MM.1S (cell line): ENCODE data around the gene PIK3R4.

ENCODE experiments used
- DNase-seq: peaks from one replicate; pipeline ENCODE4 v3.0.0-alpha.2; 2015
- H2AFZ ChIP-seq: fragments of 300-600 bp; sonication (generic); 2 replicates; pipeline ENCODE4 v1.6.0; 2016; ENCODE audit warnings: antibody characterized with exemption, low read length
- H3F3A ChIP-seq: fragments of 300-600 bp; sonication (generic); 2 replicates; pipeline ENCODE4 v1.6.1; 2016; ENCODE audit warnings: mild to moderate bottlenecking, antibody characterized with exemption, low read length, moderate library complexity, mixed read lengths; ENCODE audit not compliant: insufficient read depth
- H3K27ac ChIP-seq: fragments of 300-600 bp; sonication (generic); 2 replicates; pipeline ENCODE4 v1.5.1; 2016; ENCODE audit warnings: mild to moderate bottlenecking, low read length
- H3K27me3 ChIP-seq: fragments of 300-600 bp; sonication (generic); replicated peaks from 2 replicates; pipeline ENCODE4 v1.6.0; 2016; ENCODE audit warnings: low read length; ENCODE audit not compliant: insufficient read depth
- H3K36me3 ChIP-seq: fragments of 300-600 bp; sonication (generic); replicated peaks from 2 replicates; pipeline ENCODE4 v1.6.1; 2016; ENCODE audit warnings: mild to moderate bottlenecking, low read length, mixed read lengths; ENCODE audit not compliant: insufficient read depth
- H3K4me1 ChIP-seq: fragments of 300-600 bp; sonication (generic); 2 replicates; pipeline ENCODE4 v1.6.1; 2016; ENCODE audit warnings: low read length, mixed read lengths
- H3K4me2 ChIP-seq: fragments of 300-600 bp; sonication (generic); 2 replicates; pipeline ENCODE4 v1.6.0; 2016; ENCODE audit warnings: low read depth, low read length
- H3K4me3 ChIP-seq: fragments of 300-600 bp; sonication (generic); 2 replicates; pipeline ENCODE4 v1.5.1; 2016; ENCODE audit warnings: low read length, mixed read lengths
- H3K79me2 ChIP-seq: fragments of 300-600 bp; sonication (generic); 2 replicates; pipeline ENCODE4 v1.6.1; 2016; ENCODE audit warnings: mixed run types, low read length, mixed read lengths
- H3K9ac ChIP-seq: fragments of 300-600 bp; sonication (generic); 2 replicates; pipeline ENCODE4 v1.6.1; 2016; ENCODE audit warnings: low read length, mixed read lengths
- H3K9me2 ChIP-seq: fragments of 300-600 bp; sonication (generic); replicated peaks from 2 replicates; pipeline ENCODE4 v1.6.1; 2016; ENCODE audit warnings: mild to moderate bottlenecking, low read length, mixed read lengths; ENCODE audit not compliant: insufficient read depth
- H3K9me3 ChIP-seq: fragments of 300-600 bp; sonication (generic); replicated peaks from 2 replicates; pipeline ENCODE4 v1.6.1; 2016; ENCODE audit warnings: mild to moderate bottlenecking, low read length, mixed read lengths; ENCODE audit not compliant: insufficient read depth
- H4K20me1 ChIP-seq: fragments of 300-600 bp; sonication (generic); 2 replicates; pipeline ENCODE4 v1.6.1; 2016; ENCODE audit warnings: mild to moderate bottlenecking, low read length, moderate library complexity, mixed read lengths; ENCODE audit not compliant: insufficient read depth
- CTCF ChIP-seq: fragments of 300-600 bp; sonication (generic); IDR thresholded peaks from 2 replicates; pipeline ENCODE4 v1.5.1; 2016; ENCODE audit warnings: antibody characterized with exemption, low read length, mixed read lengths
- EZH2 ChIP-seq: fragments of 300-600 bp; sonication (generic); optimal IDR thresholded peaks from 2 replicates; pipeline ENCODE3; 2017; ENCODE audit warnings: low read depth, mild to moderate bottlenecking, antibody characterized with exemption, low read length, mixed read lengths
- EZH2phosphoT487 ChIP-seq: fragments of 300-600 bp; sonication (generic); IDR thresholded peaks from 2 replicates; pipeline ENCODE4 v1.6.1; 2018; ENCODE audit warnings: antibody characterized with exemption, low read length

The PIK3R4 gene

DNA sequence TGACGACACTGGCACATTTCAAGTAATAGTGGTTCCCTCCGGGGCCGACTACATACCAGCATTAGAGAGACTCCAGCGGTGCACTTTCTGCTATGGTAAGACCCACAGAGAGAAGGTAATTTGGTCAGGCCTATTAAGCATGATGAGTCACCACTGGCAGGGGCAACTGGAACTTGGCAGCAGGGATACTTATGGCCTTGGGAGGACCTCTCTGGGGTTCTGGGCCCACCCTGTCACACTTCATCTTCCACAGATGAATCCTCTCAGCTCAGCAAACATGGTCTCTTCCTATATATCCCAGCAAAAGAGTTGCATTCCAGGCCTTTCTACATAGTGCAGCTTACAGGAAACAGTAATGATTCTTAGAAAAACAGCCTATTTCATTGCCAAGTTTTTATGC is 88.0 kb downstream of the PIK3R4 start:
- Histone ChIP-seq H3F3A (no peaks in the 10 kb centered on the region), H3K4me1 (no peaks in the 10 kb centered on the region), H2AFZ (no peak overlapping the region), H3K36me3 (no peaks in the 10 kb centered on the region), H3K27me3 (no peaks in the 10 kb centered on the region), H3K9ac (no peak overlapping the region), H3K4me2 (no peak overlapping the region), H3K27ac (no peak overlapping the region), H4K20me1 (no peaks in the 10 kb centered on the region), H3K79me2 (no peaks in the 10 kb centered on the region), H3K9me3 (no peaks in the 10 kb centered on the region), H3K4me3 (no peak overlapping the region), H3K9me2 (no peaks in the 10 kb centered on the region)
- TF ChIP-seq CTCF (no peak), EZH2phosphoT487 (no peak), EZH2 (no peak)
- DNase-seq: no peak

GRCh38 chr3:130656627-130657026 is 90.0 kb downstream of the PIK3R4 start:
- Histone ChIP-seq H2AFZ (no peak overlapping the region), H3K79me2 (no peaks in the 10 kb centered on the region), H3K9ac (no peak overlapping the region), H3K27ac (no peak overlapping the region), H3K4me2 (no peak overlapping the region), H3K36me3 (no peaks in the 10 kb centered on the region), H3K9me2 (no peaks in the 10 kb centered on the region), H3K4me1 (no peaks in the 10 kb centered on the region), H3K4me3 (no peak overlapping the region), H3F3A (no peaks in the 10 kb centered on the region), H3K27me3 (no peaks in the 10 kb centered on the region), H4K20me1 (no peaks in the 10 kb centered on the region), H3K9me3 (no peaks in the 10 kb centered on the region)
- no peak for TF ChIP-seq EZH2
- no peak for TF ChIP-seq CTCF
- no peak for TF ChIP-seq EZH2phosphoT487
- no peak for DNase-seq

GRCh38 chr3:130654921-130655320 is 91.7 kb downstream of the PIK3R4 start:
- DNase-seq: no peak
- Histone ChIP-seq H3K79me2 (no peaks in the 10 kb centered on the region), H3K9me2 (no peaks in the 10 kb centered on the region), H3K27ac (no peak overlapping the region), H3K36me3 (no peaks in the 10 kb centered on the region), H2AFZ (no peak overlapping the region), H3K9me3 (no peaks in the 10 kb centered on the region), H3K27me3 (no peaks in the 10 kb centered on the region), H3F3A (no peaks in the 10 kb centered on the region), H3K4me1 (no peaks in the 10 kb centered on the region), H3K9ac (no peak overlapping the region), H4K20me1 (no peaks in the 10 kb centered on the region), H3K4me2 (no peak overlapping the region), H3K4me3 (no peak overlapping the region)
- TF ChIP-seq EZH2 (no peak), EZH2phosphoT487 (no peak), CTCF (no peak)
